ENCODE data around the gene STRA8.

The STRA8 gene

DNA sequence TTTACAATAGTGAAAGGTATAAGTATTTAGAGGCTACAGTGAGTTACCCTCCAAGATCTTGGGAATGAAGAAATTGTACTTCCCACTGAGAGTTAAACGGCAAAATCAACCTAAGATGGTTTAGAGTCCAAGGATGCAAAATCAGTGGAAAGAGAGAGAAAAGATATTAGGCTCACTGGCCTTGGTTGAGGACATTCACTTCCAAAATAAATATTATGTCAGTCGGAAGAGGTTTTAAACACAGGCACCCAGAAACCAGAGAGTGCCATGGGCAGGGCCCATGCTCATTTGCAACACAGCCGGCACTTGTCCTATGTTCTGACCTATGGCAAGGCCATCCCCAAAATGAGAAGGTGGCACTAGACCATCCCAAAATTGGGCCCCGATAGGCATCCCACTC lies 18.5 kb upstream of the STRA8 start:
- no peak for TF ChIP-seq CTCF (conservative IDR thresholded peaks at IDR 0.05; ENCODE audit: control insufficient read depth, insufficient read depth, low read depth, low read length)
- H3K4me3 ChIP-seq (ENCODE audit: control insufficient read depth, low read depth, low read length) = no peak overlapping the region
- DNase-seq (ENCODE audit: low read depth) = no peak

DNA sequence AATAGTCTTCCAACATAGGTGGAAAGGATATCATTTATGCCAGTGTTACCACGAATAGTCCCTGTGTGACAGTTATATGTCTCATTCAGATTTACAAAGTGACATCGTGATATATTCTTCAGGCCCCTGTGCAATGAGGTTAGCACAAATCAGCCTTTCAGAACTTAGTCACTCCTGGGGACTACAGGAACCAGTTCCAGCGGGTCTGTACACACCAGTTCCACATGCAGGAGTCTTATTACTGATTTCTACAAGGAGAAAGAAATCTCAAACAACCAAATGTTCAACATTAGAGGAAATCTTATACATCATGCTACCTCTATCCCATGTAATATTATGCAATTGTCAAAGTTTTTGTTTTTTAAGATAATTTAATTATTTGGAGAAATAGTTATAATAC lies 17.9 kb upstream of the STRA8 start:
- no peak for TF ChIP-seq CTCF (conservative IDR thresholded peaks at IDR 0.05; ENCODE audit: control insufficient read depth, insufficient read depth, low read depth, low read length)
- no peak overlapping the region for H3K4me3 ChIP-seq (ENCODE audit: control insufficient read depth, low read depth, low read length)
- DNase-seq (ENCODE audit: low read depth) = no peak

DNA sequence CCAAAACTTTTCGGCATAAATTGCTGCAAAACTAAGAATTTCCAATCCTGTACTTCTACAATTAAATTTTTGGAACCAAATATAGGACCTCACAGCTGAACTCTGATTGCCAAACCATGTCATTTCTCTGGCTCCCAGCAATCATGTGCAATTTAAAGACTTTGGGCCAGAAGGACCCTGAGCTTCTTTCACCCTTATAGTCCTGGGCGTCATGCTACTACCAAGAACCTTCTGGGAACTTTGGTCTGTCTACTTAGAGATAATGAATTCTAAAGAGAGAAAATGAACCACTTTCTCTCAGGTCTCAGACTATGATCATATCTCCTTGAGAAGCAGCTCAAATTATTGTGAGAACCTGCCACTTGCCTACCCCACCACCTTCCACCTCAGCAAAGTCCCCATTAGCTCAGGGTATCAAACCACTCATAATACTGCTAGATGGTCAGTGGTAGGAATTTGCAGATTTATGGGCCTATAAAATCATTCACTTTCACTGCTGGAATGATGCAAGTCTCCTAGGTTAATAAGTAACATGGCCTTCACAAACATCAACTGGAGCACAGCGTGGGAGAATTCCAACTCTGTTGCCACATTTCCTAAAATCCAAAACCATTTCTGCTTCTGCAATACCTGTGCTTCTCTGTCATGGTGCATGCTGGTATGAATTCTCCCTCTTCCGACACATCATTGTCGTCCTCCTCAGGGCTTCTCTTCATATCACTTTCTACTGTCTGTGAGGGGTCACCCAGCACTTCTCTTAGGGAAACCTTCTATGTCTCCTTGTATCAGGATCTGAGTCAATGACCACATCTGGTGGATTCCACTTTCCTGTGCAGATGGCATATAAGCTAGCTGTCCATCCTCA lies 15.8 kb upstream of the STRA8 start:
- TF ChIP-seq CTCF (conservative IDR thresholded peaks at IDR 0.05; ENCODE audit: control insufficient read depth, insufficient read depth, low read depth, low read length) = no peak
- H3K4me3 ChIP-seq (ENCODE audit: control insufficient read depth, low read depth, low read length) = no peak overlapping the region
- no peak for DNase-seq (ENCODE audit: low read depth)

- DNase-seq (ENCODE audit: low read depth) = no peak
- no peak for TF ChIP-seq CTCF (conservative IDR thresholded peaks at IDR 0.05; ENCODE audit: control insufficient read depth, insufficient read depth, low read depth, low read length)
- no peak overlapping the region for H3K4me3 ChIP-seq (ENCODE audit: control insufficient read depth, low read depth, low read length)
Measured at GRCh38 chr7:135224027-135224426, 9.6 kb upstream of the STRA8 start.

DNA sequence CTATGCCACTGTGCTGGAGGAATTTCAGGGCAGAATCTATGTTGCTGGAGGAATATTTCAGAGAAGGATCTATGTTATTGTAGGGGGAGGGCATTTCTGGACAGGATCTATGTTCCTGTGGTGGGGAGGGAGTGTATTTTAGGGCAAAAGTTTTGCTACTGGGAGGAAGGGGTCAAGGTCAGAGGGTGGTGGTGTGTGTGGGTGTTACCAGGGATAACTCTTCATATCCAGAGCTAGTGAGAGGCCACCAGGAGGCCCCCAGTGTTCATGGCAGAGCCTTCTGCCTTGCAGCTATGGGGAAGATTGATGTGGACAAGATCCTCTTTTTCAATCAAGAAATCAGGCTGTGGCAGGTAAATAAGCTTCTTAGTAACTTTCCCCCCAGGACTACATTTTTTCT lies 2.0 kb upstream of the STRA8 start:
- no peak overlapping the region for H3K4me3 ChIP-seq (ENCODE audit: control insufficient read depth, low read depth, low read length)
- TF ChIP-seq CTCF (conservative IDR thresholded peaks at IDR 0.05; ENCODE audit: control insufficient read depth, insufficient read depth, low read depth, low read length) = no peak
- DNase-seq (ENCODE audit: low read depth) = no peak

DNA sequence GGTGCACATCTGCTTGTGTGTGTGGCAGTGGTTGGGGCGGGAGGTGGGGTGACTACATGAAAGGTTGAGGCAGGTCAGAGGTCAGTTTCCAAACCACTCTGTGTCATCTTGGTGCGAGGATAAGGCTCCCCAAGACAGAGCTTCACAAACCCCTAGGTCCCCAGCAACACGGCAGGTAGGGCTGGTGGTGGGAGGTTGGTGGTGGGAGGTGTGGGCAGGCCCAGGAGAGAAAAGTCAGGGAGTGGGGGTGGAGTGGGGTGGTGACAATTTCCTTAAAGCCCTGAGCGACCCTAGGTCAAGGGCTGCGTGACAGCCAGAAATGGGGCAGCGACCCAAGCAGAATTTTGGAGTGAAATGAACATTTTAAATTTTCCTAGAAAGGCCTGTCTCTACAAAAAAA lies 1.6 kb upstream of the STRA8 start:
- H3K4me3 ChIP-seq (ENCODE audit: control insufficient read depth, low read depth, low read length) = no peak overlapping the region
- TF ChIP-seq CTCF (conservative IDR thresholded peaks at IDR 0.05; ENCODE audit: control insufficient read depth, insufficient read depth, low read depth, low read length) = no peak
- DNase-seq (ENCODE audit: low read depth) = no peak

All from fibroblast of mammary gland (primary cell).